ENCODE data around the gene CYB5R4.

The CYB5R4 gene

GRCh38 chr6:83952830-83953229, 93.3 kb downstream of the CYB5R4 start:
- TF ChIP-seq JUND (IDR thresholded peaks at IDR 0.05; ENCODE audit: low read depth): no peak
- no peak for DNase-seq (ENCODE audit: low read depth in 1 of 2, low spot score in 1 of 2)
- in situ Hi-C loops (cut with HindIII; ENCODE audit: low pct_unique_long_range_greater_than_20kb, low sequenced_read_pairs): no loop called here

- no peak for DNase-seq (ENCODE audit: low read depth in 1 of 2, low spot score in 1 of 2)
- no peak for TF ChIP-seq JUND (IDR thresholded peaks at IDR 0.05; ENCODE audit: low read depth)
- in situ Hi-C loops (cut with HindIII; ENCODE audit: low pct_unique_long_range_greater_than_20kb, low sequenced_read_pairs): no loop called here
Measured at GRCh38 chr6:83954371-83954770, 94.9 kb downstream of the CYB5R4 start.

DNA sequence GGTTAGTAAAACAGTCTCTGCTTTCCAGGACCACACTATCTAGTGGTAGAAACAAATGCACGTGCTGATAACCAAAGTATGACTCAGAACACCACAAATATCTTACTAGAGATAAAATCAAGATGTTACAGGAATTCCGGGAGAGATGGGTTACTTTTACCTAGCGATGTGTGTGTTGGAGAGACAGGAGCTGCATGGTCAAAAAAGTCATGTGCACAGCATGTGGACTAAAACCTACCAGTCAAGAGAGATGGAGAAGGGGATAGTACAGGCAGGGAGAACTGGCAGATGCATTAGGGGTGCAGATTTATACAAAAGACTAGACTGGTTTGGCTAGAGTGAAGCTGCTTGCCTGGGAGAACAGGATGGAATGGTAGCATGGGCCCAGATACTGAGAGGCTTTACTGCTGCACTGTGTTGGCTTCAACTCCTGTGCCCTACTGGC, 98.8 kb downstream of the CYB5R4 start:
- DNase-seq (ENCODE audit: low read depth in 1 of 2, low spot score in 1 of 2): no peak
- no peak for TF ChIP-seq JUND (IDR thresholded peaks at IDR 0.05; ENCODE audit: low read depth)
- in situ Hi-C loops (cut with HindIII; ENCODE audit: low pct_unique_long_range_greater_than_20kb, low sequenced_read_pairs): no loop called here

- in situ Hi-C loops (cut with HindIII; ENCODE audit: low pct_unique_long_range_greater_than_20kb, low sequenced_read_pairs): no loop called here
- no peak for TF ChIP-seq JUND (IDR thresholded peaks at IDR 0.05; ENCODE audit: low read depth)
- no peak for DNase-seq (ENCODE audit: low read depth in 1 of 2, low spot score in 1 of 2)
Measured at GRCh38 chr6:83960664-83961063, 101.2 kb downstream of the CYB5R4 start.

DNA sequence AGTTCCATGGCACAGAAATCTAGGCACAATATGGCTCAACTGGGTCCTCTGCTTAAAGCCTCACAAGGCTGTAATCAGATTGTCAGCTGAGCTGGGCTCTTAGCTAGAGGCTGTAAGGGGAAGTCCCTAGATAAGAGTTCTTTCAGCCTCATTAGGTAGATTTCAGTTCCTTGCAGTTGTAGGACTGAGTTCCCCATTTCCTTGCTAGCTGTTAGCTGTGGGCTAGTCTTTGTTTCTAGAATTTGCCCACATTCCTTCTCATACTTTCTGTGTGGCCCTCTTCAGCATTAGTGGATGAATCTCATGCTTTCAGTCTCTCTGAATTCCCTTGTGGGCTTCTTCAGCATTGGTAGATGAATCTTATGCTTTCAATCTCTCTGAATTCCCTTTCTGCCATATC, 103.1 kb downstream of the CYB5R4 start:
- in situ Hi-C loops (cut with HindIII; ENCODE audit: low pct_unique_long_range_greater_than_20kb, low sequenced_read_pairs): no loop called here
- no peak for TF ChIP-seq JUND (IDR thresholded peaks at IDR 0.05; ENCODE audit: low read depth)
- no peak for DNase-seq (ENCODE audit: low read depth in 1 of 2, low spot score in 1 of 2)

- in situ Hi-C loops (cut with HindIII; ENCODE audit: low pct_unique_long_range_greater_than_20kb, low sequenced_read_pairs): no loop called here
- no peak for DNase-seq (ENCODE audit: low read depth in 1 of 2, low spot score in 1 of 2)
- no peak for TF ChIP-seq JUND (IDR thresholded peaks at IDR 0.05; ENCODE audit: low read depth)
Measured at GRCh38 chr6:83966539-83966938, 107.0 kb downstream of the CYB5R4 start.

DNA sequence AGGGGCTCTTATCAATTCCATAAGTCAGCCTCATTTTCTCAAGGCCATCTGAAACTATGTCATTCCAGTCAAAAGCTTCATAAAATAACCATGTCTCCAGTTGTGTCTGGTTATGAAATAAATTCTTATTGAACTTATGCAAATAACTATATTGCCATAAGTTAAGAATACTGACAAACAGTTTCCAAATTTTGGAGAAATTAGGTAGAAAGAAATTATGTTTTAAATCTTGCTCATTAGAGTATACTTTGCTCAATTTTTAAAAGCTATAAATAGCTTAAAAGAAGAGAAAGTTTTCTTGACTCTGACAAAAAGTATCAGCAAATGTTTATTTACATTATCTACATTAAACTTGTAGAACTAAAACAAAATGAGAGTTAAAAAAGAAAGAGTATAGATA, 111.1 kb downstream of the CYB5R4 start:
- in situ Hi-C loops (cut with HindIII; ENCODE audit: low pct_unique_long_range_greater_than_20kb, low sequenced_read_pairs): no loop called here
- DNase-seq (ENCODE audit: low read depth in 1 of 2, low spot score in 1 of 2): no peak
- no peak for TF ChIP-seq JUND (IDR thresholded peaks at IDR 0.05; ENCODE audit: low read depth)

DNA sequence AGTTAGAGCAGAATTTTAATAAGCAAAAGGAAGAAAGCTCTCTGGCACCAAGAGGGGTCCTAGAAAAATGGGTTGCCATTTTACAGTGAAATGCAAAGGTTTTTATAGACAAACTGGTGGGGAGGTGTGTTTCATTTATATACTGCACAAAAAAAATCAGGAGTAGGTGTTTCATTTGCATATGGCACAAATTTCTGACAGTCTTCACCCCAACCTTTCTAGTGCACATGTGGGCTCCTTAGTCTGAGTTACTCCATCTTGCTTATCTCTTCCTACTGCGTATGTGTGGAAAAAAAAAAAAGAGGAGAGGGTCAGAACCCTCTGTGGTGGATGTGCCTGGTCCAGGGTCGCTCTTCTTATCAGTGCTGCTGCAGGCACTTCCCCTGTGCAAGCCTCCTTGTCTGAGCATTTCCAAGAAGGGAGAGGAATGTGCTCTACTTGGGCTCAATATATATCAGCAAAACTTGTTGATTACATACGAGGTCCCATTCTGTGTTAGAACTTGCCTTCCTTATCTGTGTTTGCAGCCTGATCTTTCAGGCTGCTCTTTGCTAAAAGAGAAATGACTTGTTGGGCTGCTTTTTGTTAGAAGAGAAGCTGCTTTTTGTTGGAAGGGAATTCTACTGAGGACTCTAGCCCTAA, 115.0 kb downstream of the CYB5R4 start:
- DNase-seq (ENCODE audit: low read depth in 1 of 2, low spot score in 1 of 2): no peak
- in situ Hi-C loops (cut with HindIII; ENCODE audit: low pct_unique_long_range_greater_than_20kb, low sequenced_read_pairs): no loop called here
- TF ChIP-seq JUND (IDR thresholded peaks at IDR 0.05; ENCODE audit: low read depth): no peak

DNA sequence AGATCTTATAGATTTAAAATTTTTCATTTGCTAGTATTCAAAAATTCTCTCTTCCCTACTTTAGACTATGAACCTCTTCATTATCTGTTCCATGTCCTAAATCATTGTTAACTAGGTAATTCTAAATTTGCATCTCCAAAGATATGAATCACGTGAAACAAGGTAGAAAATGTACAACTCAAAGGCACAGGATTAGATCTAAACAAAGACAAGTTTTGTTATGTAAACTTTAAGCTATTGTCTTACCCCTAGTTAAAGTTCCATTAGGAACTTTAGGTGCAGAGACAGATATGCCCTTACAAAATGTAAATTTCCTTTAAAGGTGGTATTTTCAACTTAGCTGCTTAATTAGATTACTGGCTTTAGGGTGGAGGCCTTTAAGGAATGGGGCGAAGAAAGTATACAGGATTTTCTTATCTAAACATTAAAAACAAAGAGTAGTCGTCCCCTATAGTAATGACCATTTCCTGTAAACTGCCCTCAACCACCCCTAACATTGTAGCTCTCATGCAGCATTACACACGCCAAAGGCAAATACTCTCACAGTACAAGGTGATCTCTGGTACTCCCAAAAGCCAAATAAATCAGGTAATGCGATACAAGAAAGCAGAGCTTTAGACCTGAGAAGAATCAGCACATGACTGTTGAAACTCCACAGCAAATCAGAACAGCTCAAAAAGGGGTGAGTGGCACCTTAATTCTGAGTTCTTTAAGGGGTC, 116.7 kb downstream of the CYB5R4 start:
- TF ChIP-seq JUND (IDR thresholded peaks at IDR 0.05; ENCODE audit: low read depth): no peak

GRCh38 chr6:83976871-83977270, 117.4 kb downstream of the CYB5R4 start:
- in situ Hi-C loops (cut with HindIII; ENCODE audit: low pct_unique_long_range_greater_than_20kb, low sequenced_read_pairs): no loop called here
- no peak for TF ChIP-seq JUND (IDR thresholded peaks at IDR 0.05; ENCODE audit: low read depth)
- no peak for DNase-seq (ENCODE audit: low read depth in 1 of 2, low spot score in 1 of 2)

More for the DNA sequence above, 116.7 kb downstream of the CYB5R4 start:
- no peak for DNase-seq (ENCODE audit: low read depth in 1 of 2, low spot score in 1 of 2)
- in situ Hi-C loops (cut with HindIII; ENCODE audit: low pct_unique_long_range_greater_than_20kb, low sequenced_read_pairs): no loop called here

DNA sequence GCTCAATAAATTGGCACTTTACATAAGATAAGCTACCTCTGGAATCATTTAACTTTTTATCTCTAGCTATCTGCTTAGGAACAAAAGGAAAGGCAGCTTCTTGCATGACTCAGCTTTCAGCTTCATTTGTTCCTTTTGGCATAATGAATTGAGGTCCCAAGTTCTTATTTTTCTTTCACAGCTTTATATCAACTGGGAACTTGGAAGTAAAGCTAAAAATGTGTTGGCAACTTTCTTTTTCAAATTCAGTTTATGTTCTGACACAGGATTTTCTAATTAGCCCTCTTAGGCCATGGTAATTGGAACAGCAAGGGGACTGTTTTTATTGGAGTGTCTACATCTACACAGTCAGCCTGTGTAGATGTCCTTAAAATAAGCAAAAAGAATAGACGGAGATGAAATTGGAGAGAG, 118.8 kb downstream of the CYB5R4 start:
- DNase-seq (ENCODE audit: low read depth in 1 of 2, low spot score in 1 of 2): no peak
- in situ Hi-C loops (cut with HindIII; ENCODE audit: low pct_unique_long_range_greater_than_20kb, low sequenced_read_pairs): no loop called here
- TF ChIP-seq JUND (IDR thresholded peaks at IDR 0.05; ENCODE audit: low read depth): no peak

GRCh38 chr6:83978997-83979396, 119.5 kb downstream of the CYB5R4 start:
- TF ChIP-seq JUND (IDR thresholded peaks at IDR 0.05; ENCODE audit: low read depth): no peak
- in situ Hi-C loops (cut with HindIII; ENCODE audit: low pct_unique_long_range_greater_than_20kb, low sequenced_read_pairs): no loop called here
- DNase-seq (ENCODE audit: low read depth in 1 of 2, low spot score in 1 of 2): no peak

- DNase-seq (ENCODE audit: low read depth in 1 of 2, low spot score in 1 of 2): no peak
- in situ Hi-C loops (cut with HindIII; ENCODE audit: low pct_unique_long_range_greater_than_20kb, low sequenced_read_pairs): no loop called here
- TF ChIP-seq JUND (IDR thresholded peaks at IDR 0.05; ENCODE audit: low read depth): no peak
Measured at GRCh38 chr6:83984411-83984810, 124.9 kb downstream of the CYB5R4 start.

All from T47D (cell line).